Endothelial cell of umbilical vein (primary cell): ENCODE measurements around the gene BORCS5. TPM values are rescaled to one million over a fixed set of nuclear protein-coding genes. Genes with fewer than 3 reads are reported as not detected.

Source experiments
- BruUV-seq: library from RNA; stranded (reverse); fragments of 400-500 nt; replicated peaks from 2 replicates; lab custom pipeline; 2021; lab: Mats Ljungman, UMichigan
- CTCF ChIA-PET: fragments of 300-600, 350-600 bp; sonication (Branson Sonifier 250); formaldehyde crosslinking; loops from one replicate; lab custom pipeline; 2021; ENCODE audit warnings: antibody characterized with exemption, inconsistent platforms; lab: Charles Lee
- POLR2A ChIA-PET: fragments of 300-600, 350-600 bp; sonication (Branson Sonifier 250); formaldehyde crosslinking; loops from one replicate; lab custom pipeline; 2021; ENCODE audit warnings: antibody characterized with exemption, inconsistent platforms; lab: Charles Lee
- DNase-seq: peaks from one replicate; pipeline ENCODE4 v3.0.0-alpha.2; 2011; ENCODE audit warnings: low read depth, low spot score
- FAIRE-seq: peaks from 2 replicates; lab custom pipeline; 2011; peaks lifted over from hg19 to GRCh38; lab: Jason Lieb, UNC
- H2AFZ ChIP-seq: 2 replicates; pipeline ENCODE4 v1.6.0; 2012; ENCODE audit warnings: low read depth, low read length, control low read depth, inconsistent platforms
- H3K27ac ChIP-seq: 2 replicates; pipeline ENCODE4 v1.5.1; 2011; ENCODE audit warnings: low read depth, mild to moderate bottlenecking, control low read depth, low read length, moderate library complexity; ENCODE audit not compliant: insufficient read depth
- H3K27me3 ChIP-seq, 2 experiments: 2 replicates each; pipeline versions ENCODE4 v1.6.0 to v1.6.1; 2011; ENCODE audit warnings: low read length in 2 of 2, mixed read lengths in 1 of 2; ENCODE audit not compliant: control insufficient read depth in 2 of 2, insufficient read depth in 2 of 2
- H3K36me3 ChIP-seq, 2 experiments: 2 replicates in 1 of 2; 3 replicates in 1 of 2; pipeline ENCODE4 v1.5.1; 2011; ENCODE audit warnings: low read length in 2 of 2, mild to moderate bottlenecking in 1 of 2, moderate library complexity in 1 of 2; ENCODE audit not compliant: control insufficient read depth in 2 of 2, insufficient read depth in 2 of 2; ENCODE audit errors: extremely low read depth in 1 of 2
- H3K4me1 ChIP-seq: 3 replicates; pipeline ENCODE4 v1.5.1; 2011; ENCODE audit warnings: mild to moderate bottlenecking, low read length; ENCODE audit not compliant: control insufficient read depth, insufficient read depth; ENCODE audit errors: extremely low read depth
- H3K4me2 ChIP-seq: 2 replicates; pipeline ENCODE4 v1.6.1; 2011; ENCODE audit warnings: low read length, control low read depth, mixed read lengths; ENCODE audit not compliant: insufficient read depth
- H3K4me3 ChIP-seq, 3 experiments: fragments of 200-600 bp in 1 of 3; sonication (generic), shearing (Covaris generic) in 1 of 3; replicated peaks in 1 of 3; 2 replicates each; pipeline ENCODE4 v1.5.1; 2011 to 2016; ENCODE audit warnings: control low read depth in 3 of 3, low read length in 3 of 3, mild to moderate bottlenecking in 2 of 3, inconsistent platforms in 1 of 3, low read depth in 1 of 3, moderate library complexity in 1 of 3; ENCODE audit not compliant: insufficient read depth in 1 of 3
- H3K79me2 ChIP-seq: 2 replicates; pipeline ENCODE4 v1.6.0; 2012; ENCODE audit warnings: low read length, inconsistent platforms; ENCODE audit not compliant: control insufficient read depth, insufficient read depth
- H3K9ac ChIP-seq: replicated peaks from 2 replicates; pipeline ENCODE3; 2011; ENCODE audit warnings: low read length, control low read depth; ENCODE audit not compliant: insufficient read depth; ENCODE audit errors: extremely low read depth
- H3K9me1 ChIP-seq: replicated peaks from 3 replicates; pipeline ENCODE4 v1.6.0; 2011; ENCODE audit warnings: mild to moderate bottlenecking, low read length; ENCODE audit not compliant: control insufficient read depth, insufficient read depth; ENCODE audit errors: extremely low read depth
- H3K9me3 ChIP-seq: replicated peaks from 2 replicates; pipeline ENCODE4 v1.5.1; 2012; ENCODE audit warnings: low read length, inconsistent platforms; ENCODE audit not compliant: control insufficient read depth, insufficient read depth
- H4K20me1 ChIP-seq: replicated peaks from 2 replicates; pipeline ENCODE3; 2011; ENCODE audit warnings: mild to moderate bottlenecking, low read length; ENCODE audit not compliant: control insufficient read depth, insufficient read depth; ENCODE audit errors: extremely low read depth
- CTCF ChIP-seq, 2 donors: IDR thresholded peaks; 1 replicate in 1 of 2; 2 replicates in 1 of 2; pipeline ENCODE4 v1.5.1; 2011; ENCODE audit warnings: low read length in 2 of 2, mild to moderate bottlenecking in 2 of 2, moderate library complexity in 2 of 2, control low read depth in 1 of 2, inconsistent platforms in 1 of 2, low read depth in 1 of 2; ENCODE audit not compliant: insufficient read depth in 1 of 2; ENCODE audit errors: extremely low read depth in 1 of 2
- EZH2 ChIP-seq: IDR thresholded peaks from 2 replicates; pipeline ENCODE4 v1.6.1; 2012; ENCODE audit warnings: borderline replicate concordance, low read depth, mild to moderate bottlenecking, moderate library complexity, low read length, inconsistent platforms; ENCODE audit not compliant: severe bottlenecking
- FOS ChIP-seq: IDR thresholded peaks from 2 replicates; pipeline ENCODE4 v1.6.1; 2011; ENCODE audit warnings: mild to moderate bottlenecking, low read length, moderate library complexity, borderline replicate concordance; ENCODE audit not compliant: insufficient read depth
- GATA2 ChIP-seq: IDR thresholded peaks from 2 replicates; pipeline ENCODE4 v1.7.0; 2011; ENCODE audit warnings: low read depth, mild to moderate bottlenecking, moderate library complexity, mixed read lengths, low read length; ENCODE audit not compliant: insufficient read length, insufficient read depth
- JUN ChIP-seq: IDR thresholded peaks from 2 replicates; pipeline ENCODE4 v1.6.1; 2011; ENCODE audit warnings: borderline replicate concordance, low read depth; ENCODE audit not compliant: insufficient read length, insufficient read depth
- MAX ChIP-seq: IDR thresholded peaks from 2 replicates; pipeline ENCODE4 v1.6.1; 2011; ENCODE audit not compliant: insufficient read depth, insufficient read length
- MYC ChIP-seq: IDR thresholded peaks from one replicate; pipeline ENCODE4 v1.6.1; 2011; ENCODE audit warnings: mild to moderate bottlenecking, low read depth, low read length
- POLR2A ChIP-seq: IDR thresholded peaks from 2 replicates; pipeline ENCODE4 v1.6.1; 2012; ENCODE audit warnings: low read depth, mild to moderate bottlenecking, control low read depth, low read length
- POLR2AphosphoS5 ChIP-seq: IDR thresholded peaks from 2 replicates; pipeline ENCODE4 v1.6.1; 2012; ENCODE audit warnings: low read depth, mild to moderate bottlenecking, control low read depth, low read length, moderate library complexity; ENCODE audit not compliant: insufficient read depth
- dilution Hi-C: fragments of 300-500 bp; cut with MboI; formaldehyde crosslinking; loops from one replicate; pipeline ENCODE4 v1.15.0; 2019; ENCODE audit warnings: low sequenced_read_pairs; ENCODE audit not compliant: extremely low pct_ligation_motif_present
- intact Hi-C: fragments of 100-400 bp; cut with micrococcal nuclease; formaldehyde crosslinking; loops from one replicate; pipeline ENCODE4 v1.10.0; 2022
- polyA plus RNA-seq, 4 experiments: library from polyadenylated mRNA; depleted of rRNA in 3 of 4; stranded (reverse) in 3 of 4; unstranded in 1 of 4; fragments of >200 nt; gene quantifications; 2 replicates each; pipeline versions ENCODE4 v1.2.1 to v1.2.3, GENCODE V29; 2011 to 2012; ENCODE audit warnings: missing spikeins in 1 of 4
- total RNA-seq: library from RNA; stranded (reverse); gene quantifications from 2 replicates; pipeline ENCODE4 v1.2.3, GENCODE V29; 2021

BORCS5 gene
- total and polyA plus RNA-seq, 2 donors (not counting 3 experiments of a cell fraction or from before 2014, with no cell fraction given) = 8.3 to 10.5 TPM

- CTCF ChIA-PET = interaction anchor here (1.1 kb wide), 1 partner anchor 65 kb away, joined by 6 read pairs; no protein-coding TSS in a partner anchor
- intact Hi-C loops = loop anchor here (2.0 kb wide), 1 partner anchor 39 kb away; no protein-coding TSS in a partner anchor
Observed at GRCh38 chr12:12441843-12442461, 85.1 kb downstream of the BORCS5 start.

GRCh38 chr12:12442548-12443071, 85.7 kb downstream of the BORCS5 start:
- CTCF ChIA-PET = interaction anchor here (0.8 to 1.1 kb wide), 3 partner anchors 44 to 534 kb away, joined by 3 to 6 read pairs (median 3); no protein-coding TSS in a partner anchor
- intact Hi-C loops (loop anchor here (1.0 to 2.0 kb wide), 2 partner anchors 40 to 120 kb away; partner anchors contain the start of gene DUSP16), dilution Hi-C loops (no loop called here)
- Histone ChIP-seq H3K9me3 (no peaks in the 10 kb centered on the region), H3K36me3 (no peaks in the 10 kb centered on the region), H3K4me1 (peaks cover 54% of the 10 kb centered on the region), H3K4me3 (no peak overlapping the region), H3K4me2 (peak overlapping the region; percentile 32), H3K79me2 (peaks cover 1% of the 10 kb centered on the region), H3K9me1 (no peaks in the 10 kb centered on the region), H4K20me1 (no peaks in the 10 kb centered on the region), H3K9ac (peak overlapping the region; percentile 36), H3K27me3 (no peaks in the 10 kb centered on the region), H3K27ac (peak overlapping the region; percentile 83), H2AFZ (peak overlapping the region; percentile 5)
- BruUV-seq = no TSS peak
- no peak for FAIRE-seq
- TF ChIP-seq JUN (peak; percentile 75), MAX (no peak), FOS (peak; percentile 79), EZH2 (no peak), POLR2AphosphoS5 (peak; percentile 58), POLR2A (no peak), GATA2 (no peak), MYC (no peak), CTCF (IDR thresholded peaks at IDR 0.05; ENCODE audit: extremely low read depth in 1 of 2, insufficient read depth in 1 of 2, low read depth in 1 of 2, low read length in 2 of 2) (no peak)
- POLR2A ChIA-PET = no interaction called here
- peak; percentile 75 for DNase-seq

More at GRCh38 chr12:12441843-12442461, 85.1 kb downstream of the BORCS5 start:
- no peaks in the 10 kb centered on the region for H4K20me1 ChIP-seq
- no peaks in the 10 kb centered on the region for H3K36me3 ChIP-seq
- POLR2A ChIA-PET = no interaction called here
- BruUV-seq = no TSS peak
- DNase-seq (no peak), FAIRE-seq (peak; percentile 8)
- peak overlapping the region; percentile 83 for H3K27ac ChIP-seq
- no peaks in the 10 kb centered on the region for H3K9me1 ChIP-seq
- H3K9ac ChIP-seq = no peak overlapping the region
- dilution Hi-C loops = no loop called here
- no peaks in the 10 kb centered on the region for H3K9me3 ChIP-seq
- no peak overlapping the region for H3K4me3 ChIP-seq
- peak overlapping the region; percentile 35 for H3K4me2 ChIP-seq
- TF ChIP-seq FOS (no peak), GATA2 (peak; percentile 36), POLR2A (no peak)
- H2AFZ ChIP-seq = no peak overlapping the region
- H3K4me1 ChIP-seq = peaks cover 54% of the 10 kb centered on the region
- peaks cover 1% of the 10 kb centered on the region for H3K79me2 ChIP-seq
- H3K27me3 ChIP-seq = no peaks in the 10 kb centered on the region
